MM.1S (cell line): ENCODE data around the gene ZNF473.

ENCODE experiments used
- CTCF ChIP-seq: fragments of 300-600 bp; sonication (generic); IDR thresholded peaks from 2 replicates; pipeline ENCODE4 v1.5.1; 2016; ENCODE audit warnings: antibody characterized with exemption, low read length, mixed read lengths
- EZH2 ChIP-seq: fragments of 300-600 bp; sonication (generic); optimal IDR thresholded peaks from 2 replicates; pipeline ENCODE3; 2017; ENCODE audit warnings: low read depth, mild to moderate bottlenecking, antibody characterized with exemption, low read length, mixed read lengths
- EZH2phosphoT487 ChIP-seq: fragments of 300-600 bp; sonication (generic); IDR thresholded peaks from 2 replicates; pipeline ENCODE4 v1.6.1; 2018; ENCODE audit warnings: antibody characterized with exemption, low read length

- TF ChIP-seq CTCF: no peak
- no peak for TF ChIP-seq EZH2
- no peak for TF ChIP-seq EZH2phosphoT487
Observed at GRCh38 chr19:50058425-50058824, 32.6 kb downstream of the ZNF473 start.
